ENCODE measurements around the gene ACAN.

Gene ACAN

DNA sequence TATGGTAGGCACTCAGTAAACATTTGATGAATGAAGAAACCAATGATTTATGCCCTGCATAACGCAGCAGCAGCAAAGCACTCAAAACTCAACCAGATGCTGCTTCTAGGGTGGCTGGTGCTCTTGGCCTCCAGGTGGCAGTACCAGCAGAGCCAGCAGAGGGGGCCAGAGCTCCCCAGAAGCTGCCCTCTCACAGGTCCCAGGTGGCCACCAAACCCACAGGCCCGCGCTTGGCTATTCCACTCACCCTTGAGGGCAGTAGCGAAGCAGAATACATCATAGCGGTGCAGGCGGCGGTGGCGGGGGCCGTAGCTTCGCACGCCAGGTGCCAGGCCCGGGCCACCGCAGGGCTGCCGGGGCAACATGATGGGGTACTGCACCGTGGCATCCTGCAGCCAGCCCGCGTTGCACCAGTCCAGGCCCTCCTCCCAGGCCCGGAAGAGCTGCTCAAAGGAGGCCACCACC is 75.5 kb downstream of the ACAN start:
- no peak for DNase-seq (ENCODE audit: low read depth)

- no peak for DNase-seq (ENCODE audit: low read depth)
These were observed 77.9 kb downstream of the ACAN start for GRCh38 chr15:88880944-88881740.

DNA sequence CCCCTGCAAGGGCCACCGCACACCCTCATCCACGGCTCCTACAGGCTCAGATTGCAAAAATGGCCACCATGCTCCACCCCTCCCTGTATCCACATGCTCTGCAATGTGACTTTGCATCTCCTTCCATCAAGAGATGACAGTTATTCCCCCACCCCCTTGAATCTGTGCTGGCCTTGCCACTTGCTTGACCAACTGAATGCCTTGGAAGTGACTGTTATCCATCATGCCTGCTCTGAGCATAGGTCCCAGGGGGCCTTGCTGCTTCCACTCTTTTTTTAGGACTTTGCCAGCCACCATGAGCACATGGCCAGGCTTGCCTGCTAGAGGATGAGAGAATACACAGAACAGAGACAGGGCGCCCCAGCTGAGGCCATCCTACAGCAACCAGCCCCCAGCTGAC is 78.5 kb downstream of the ACAN start:
- no peak for DNase-seq (ENCODE audit: low read depth)

GRCh38 chr15:88882785-88883184 is 79.5 kb downstream of the ACAN start:
- DNase-seq (ENCODE audit: low read depth) = no peak

- DNase-seq (ENCODE audit: low read depth) = no peak
These were observed 83.9 kb downstream of the ACAN start for GRCh38 chr15:88887068-88887580.

- no peak for DNase-seq (ENCODE audit: low read depth)
These were observed 85.5 kb downstream of the ACAN start for GRCh38 chr15:88888719-88889118.

GRCh38 chr15:88890495-88890894 is 87.3 kb downstream of the ACAN start:
- no peak for DNase-seq (ENCODE audit: low read depth)

GRCh38 chr15:88891540-88892254 is 88.5 kb downstream of the ACAN start:
- no peak for DNase-seq (ENCODE audit: low read depth)

- peak; percentile 80 for DNase-seq (ENCODE audit: low read depth)
These were observed 91.1 kb downstream of the ACAN start for GRCh38 chr15:88894348-88894818.

DNA sequence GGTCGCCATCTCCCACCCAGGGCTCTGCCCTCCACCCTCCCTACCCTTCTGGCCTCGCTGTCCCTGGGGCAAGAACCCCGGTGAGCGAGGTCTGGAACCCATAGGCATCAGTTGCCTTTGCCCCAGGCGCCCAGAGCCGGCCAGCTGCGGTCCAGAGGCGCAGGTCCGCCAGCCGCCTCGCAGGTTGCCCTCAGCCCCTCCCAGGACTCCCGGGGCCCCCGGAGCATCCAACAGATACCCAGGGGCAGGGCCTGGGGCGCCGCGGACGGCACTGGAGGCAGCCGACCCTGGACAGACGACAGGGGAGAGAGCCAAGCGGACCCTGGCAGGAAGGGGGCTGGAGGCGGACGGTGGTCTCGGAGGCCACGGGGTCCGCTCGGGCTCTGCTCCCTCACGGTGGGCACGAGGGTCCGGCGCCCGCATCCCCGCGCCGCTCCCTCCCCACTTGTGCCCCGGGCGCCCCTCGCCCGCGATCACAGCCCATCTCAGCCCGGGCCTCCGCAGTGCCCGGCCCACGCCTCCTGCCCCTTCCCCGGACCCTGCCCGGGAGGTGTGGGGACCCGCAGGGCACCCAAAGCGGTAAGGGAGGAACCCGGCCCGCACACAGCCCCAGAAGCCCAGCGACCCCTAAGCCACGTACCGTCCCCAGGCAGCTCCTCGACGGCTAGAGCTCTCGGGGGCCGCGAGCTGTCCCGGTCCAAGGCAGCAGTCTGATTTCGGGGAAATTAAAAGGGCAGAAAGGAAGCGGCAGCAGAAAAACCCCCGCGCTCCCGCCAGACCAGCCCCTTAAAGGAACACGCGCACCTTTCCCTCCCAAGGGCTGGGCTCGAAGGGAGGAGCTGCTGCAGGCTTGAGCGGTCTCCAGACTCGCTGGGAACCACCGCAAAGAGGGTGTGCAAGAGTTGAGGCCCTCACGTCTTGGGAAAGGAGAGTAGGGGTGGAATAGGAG is 91.9 kb downstream of the ACAN start, which contains the start of gene HAPLN3:
TSS of gene HAPLN3 (minus strand) at position 726 of the 949 bp plus-strand sequence. CDS start 8,246 bp downstream, outside the sequence.
- DNase-seq (ENCODE audit: low read depth) = no peak

GRCh38 chr15:88896333-88897033 is 93.2 kb downstream of the ACAN start:
- DNase-seq (ENCODE audit: low read depth) = no peak

GRCh38 chr15:88897142-88897455 is 93.9 kb downstream of the ACAN start:
- DNase-seq (ENCODE audit: low read depth) = no peak

DNA sequence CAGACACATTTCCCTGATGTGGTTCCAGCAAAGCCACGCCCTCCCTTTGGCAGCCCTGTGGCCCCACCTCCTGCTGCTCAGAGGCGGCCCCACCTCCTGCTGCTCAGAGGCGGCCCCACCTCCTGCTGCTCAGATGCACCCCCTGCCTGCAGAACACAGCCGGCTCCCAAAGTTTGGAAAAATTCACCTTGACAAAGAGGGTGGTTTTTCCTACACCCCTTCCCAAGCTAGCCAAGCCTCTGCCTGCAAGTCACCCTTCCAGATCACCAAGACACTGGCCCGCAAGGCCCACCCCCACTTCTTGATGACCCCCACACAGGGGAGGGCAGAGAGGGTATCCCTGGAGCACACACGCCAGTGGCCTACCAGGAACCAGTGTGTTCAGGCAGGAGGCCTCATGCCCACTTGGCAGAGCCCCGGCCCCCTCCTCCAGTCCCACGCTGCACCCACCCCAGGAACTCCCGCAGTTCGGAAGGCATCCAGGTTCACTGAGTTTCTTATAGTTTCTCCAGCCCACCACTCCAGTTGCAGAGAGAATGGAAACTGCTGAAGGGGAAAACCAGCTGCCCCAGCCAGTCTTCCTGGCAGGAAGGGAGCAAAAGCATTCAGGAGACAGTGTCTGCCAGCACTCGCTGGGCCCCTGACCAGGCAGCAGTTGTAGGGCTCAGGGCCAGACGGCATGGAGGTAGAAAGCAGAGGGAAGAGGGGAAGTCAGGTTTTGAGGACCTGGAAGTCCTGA is 94.4 kb downstream of the ACAN start:
- peak; percentile 66 for DNase-seq (ENCODE audit: low read depth)

- no peak for DNase-seq (ENCODE audit: low read depth)
These were observed 95.5 kb downstream of the ACAN start for GRCh38 chr15:88898736-88899135.

DNA sequence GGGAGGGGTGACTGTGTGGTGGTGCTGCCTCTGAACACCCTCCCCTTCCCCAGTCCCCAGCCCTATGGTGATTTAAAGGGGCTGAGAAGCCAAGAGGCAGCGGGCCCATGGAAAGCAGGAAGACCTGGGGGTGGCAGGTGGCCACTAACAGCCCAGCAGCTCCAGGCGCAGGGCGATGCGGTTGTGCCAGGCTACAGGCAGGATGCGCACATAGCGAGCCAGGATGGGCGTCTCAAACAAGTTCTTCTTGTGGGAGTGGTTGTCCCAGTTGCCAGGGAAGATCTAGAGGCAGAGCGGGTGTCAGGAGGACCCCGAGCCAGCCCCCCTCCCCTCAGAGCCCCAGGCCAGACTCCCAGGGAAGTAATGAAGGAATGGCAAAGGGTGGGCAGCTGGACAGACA is 96.0 kb downstream of the ACAN start:
- no peak for DNase-seq (ENCODE audit: low read depth)

DNA sequence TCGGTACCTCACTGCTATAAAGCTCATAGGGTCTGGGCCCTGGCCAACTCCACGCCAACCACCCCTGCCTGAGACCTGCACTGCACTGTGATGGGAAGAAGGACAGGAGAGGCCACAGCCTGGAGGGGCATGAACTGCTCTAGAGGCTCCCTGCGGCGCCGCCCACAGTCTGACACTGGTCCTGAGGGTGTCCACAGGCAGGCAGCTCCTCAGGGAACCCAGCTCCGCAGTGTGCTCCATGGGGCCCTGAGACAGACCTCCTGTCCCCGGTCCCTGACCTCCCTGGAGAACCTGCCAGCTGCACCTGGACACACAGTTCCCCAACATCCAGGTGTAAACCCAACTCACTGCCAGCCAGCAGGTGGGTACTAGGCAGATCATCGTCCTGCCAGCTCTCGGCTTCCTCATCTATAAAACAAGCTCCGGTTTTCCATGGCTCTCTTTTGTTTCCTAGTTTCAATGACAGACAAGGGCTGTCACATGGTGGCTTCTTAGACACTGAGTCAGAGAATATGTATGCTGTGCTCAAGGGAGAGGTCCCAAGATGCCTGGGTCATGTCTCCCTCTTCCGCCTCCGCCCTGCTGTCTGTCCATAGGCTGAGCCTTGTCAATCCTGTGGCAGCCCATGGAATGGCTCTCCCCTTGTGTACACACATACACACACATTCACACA is 97.2 kb downstream of the ACAN start:
- DNase-seq (ENCODE audit: low read depth) = no peak

- DNase-seq (ENCODE audit: low read depth) = no peak
These were observed 97.8 kb downstream of the ACAN start for GRCh38 chr15:88900982-88901418.

DNA sequence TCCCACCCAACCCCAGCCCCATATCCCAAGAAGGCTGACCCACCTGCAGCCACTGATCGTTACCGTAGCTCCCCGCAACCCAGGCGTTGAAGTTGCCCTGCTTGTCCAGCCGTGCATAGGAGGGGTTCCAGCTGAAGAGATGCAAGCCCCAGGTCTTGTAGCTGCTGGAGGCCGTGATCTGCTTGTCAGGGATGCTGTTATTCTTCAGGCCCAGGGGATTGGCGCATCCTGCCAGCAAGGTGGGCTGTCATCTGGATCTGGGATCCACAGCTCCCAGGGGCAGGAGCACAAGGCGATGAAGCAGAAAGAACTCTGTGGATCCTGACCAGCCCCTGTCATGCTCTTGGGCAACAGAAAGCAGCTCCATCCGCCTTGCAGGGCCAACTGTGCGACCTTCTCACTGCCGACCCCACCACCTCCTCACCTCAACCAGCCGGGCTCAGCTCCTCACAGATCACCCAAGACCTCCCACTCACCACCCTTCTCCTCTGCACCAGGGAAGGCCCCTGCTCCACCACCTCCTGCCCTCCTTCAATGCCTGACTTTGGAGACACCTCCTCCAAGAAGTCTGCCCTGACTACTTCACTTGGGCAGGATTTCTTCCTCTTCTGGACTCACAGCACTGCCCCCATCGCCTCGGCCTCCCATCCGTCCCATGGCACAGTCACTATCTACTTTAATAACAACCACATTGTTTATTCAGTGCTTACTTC is 98.4 kb downstream of the ACAN start:
- no peak for DNase-seq (ENCODE audit: low read depth)

- no peak for DNase-seq (ENCODE audit: low read depth)
These were observed 99.1 kb downstream of the ACAN start for GRCh38 chr15:88902221-88902835.
